ENCODE measurements around the gene CHKA. TPM values are rescaled to one million over a fixed set of nuclear protein-coding genes. Genes with fewer than 3 reads are reported as not detected.

CHKA gene
- total and polyA plus RNA-seq, 9 of the 15 experiments (the other 6 are each of a cell fraction or from before 2014, with no cell fraction given), result 3.6 to 37.0 (median 30.2) TPM

DNA sequence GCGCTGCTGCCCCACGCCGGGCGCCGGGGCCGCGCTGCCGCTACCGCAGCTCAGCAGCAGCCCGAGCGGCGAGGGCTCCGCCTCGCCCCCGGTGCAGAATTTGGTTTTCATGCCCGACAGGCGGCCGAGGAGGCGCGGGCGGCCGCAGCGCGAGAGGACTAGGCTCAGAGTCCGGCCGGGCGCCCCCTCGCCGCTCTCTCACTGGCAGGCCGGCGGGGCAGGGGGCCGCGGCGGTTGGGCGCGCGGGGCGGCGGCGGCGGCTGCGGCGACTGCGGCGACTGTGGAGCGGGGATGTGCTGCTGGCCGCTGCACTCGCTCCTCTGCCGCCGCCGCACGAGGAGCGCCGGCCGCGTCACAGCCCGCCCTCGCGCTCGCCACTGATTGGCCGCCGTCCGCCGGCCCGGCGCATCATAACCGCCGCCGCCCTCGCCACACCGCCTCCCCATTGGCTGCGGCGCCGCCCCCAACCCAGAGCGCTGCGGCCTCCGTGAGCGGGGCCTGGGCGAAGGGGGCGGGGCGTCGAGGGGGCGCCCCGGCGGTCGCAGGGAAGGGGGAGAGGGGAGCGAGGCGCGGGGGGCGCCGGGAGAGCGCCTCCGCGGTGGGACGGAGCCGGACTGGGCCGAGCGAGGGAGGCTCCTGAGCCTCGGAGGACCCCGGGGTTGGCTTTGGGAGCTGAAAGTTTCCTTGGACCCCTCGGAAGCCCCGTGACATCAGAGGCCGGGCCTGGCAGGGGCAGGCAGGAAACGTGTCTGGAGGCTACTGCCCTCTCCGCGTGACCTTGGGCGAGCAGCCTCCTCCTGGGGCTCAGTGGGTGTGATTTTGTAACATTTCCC lies at the start of gene CHKA (continued):
- TF ChIP-seq CUX1 (CRISPR knock-in tag; IDR thresholded peaks at IDR 0.05), result no peak
- TF ChIP-seq POLR2H (tag; IDR thresholded peaks at IDR 0.05; ENCODE audit: low read depth), result peak; percentile 69
- TF ChIP-seq, protein P1, sequence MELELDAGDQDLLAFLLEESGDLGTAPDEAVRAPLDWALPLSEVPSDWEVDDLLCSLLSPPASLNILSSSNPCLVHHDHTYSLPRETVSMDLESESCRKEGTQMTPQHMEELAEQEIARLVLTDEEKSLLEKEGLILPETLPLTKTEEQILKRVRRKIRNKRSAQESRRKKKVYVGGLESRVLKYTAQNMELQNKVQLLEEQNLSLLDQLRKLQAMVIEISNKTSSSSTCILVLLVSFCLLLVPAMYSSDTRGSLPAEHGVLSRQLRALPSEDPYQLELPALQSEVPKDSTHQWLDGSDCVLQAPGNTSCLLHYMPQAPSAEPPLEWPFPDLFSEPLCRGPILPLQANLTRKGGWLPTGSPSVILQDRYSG (tag; conservative IDR thresholded peaks at IDR 0.05; ENCODE audit: low read depth), result no peak
- no peak for TF ChIP-seq MAFG (tag; conservative IDR thresholded peaks at IDR 0.05)
- no peak for TF ChIP-seq ATF3 (IDR thresholded peaks at IDR 0.05)
- TF ChIP-seq ATF3 (CRISPR knock-in tag; conservative IDR thresholded peaks at IDR 0.05), result no peak
- no peak for TF ChIP-seq ZNF780A (CRISPR knock-in tag; IDR thresholded peaks at IDR 0.05)
- TF ChIP-seq, protein P2, sequence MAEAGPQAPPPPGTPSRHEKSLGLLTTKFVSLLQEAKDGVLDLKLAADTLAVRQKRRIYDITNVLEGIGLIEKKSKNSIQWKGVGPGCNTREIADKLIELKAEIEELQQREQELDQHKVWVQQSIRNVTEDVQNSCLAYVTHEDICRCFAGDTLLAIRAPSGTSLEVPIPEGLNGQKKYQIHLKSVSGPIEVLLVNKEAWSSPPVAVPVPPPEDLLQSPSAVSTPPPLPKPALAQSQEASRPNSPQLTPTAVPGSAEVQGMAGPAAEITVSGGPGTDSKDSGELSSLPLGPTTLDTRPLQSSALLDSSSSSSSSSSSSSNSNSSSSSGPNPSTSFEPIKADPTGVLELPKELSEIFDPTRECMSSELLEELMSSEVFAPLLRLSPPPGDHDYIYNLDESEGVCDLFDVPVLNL (CRISPR knock-in tag; IDR thresholded peaks at IDR 0.05; ENCODE audit: low read depth), result no peak
- TF ChIP-seq ELF2 (CRISPR knock-in tag; IDR thresholded peaks at IDR 0.05), result no peak
- no peak for TF ChIP-seq NELFE (IDR thresholded peaks at IDR 0.05; ENCODE audit: insufficient read depth, insufficient read length)
- no peak for TF ChIP-seq ZNF41 (CRISPR knock-in tag; conservative IDR thresholded peaks at IDR 0.05)
- TF ChIP-seq BRF1 (IDR thresholded peaks at IDR 0.05; ENCODE audit: borderline replicate concordance, extremely low read depth, insufficient read length), result no peak
- TF ChIP-seq, protein P3, sequence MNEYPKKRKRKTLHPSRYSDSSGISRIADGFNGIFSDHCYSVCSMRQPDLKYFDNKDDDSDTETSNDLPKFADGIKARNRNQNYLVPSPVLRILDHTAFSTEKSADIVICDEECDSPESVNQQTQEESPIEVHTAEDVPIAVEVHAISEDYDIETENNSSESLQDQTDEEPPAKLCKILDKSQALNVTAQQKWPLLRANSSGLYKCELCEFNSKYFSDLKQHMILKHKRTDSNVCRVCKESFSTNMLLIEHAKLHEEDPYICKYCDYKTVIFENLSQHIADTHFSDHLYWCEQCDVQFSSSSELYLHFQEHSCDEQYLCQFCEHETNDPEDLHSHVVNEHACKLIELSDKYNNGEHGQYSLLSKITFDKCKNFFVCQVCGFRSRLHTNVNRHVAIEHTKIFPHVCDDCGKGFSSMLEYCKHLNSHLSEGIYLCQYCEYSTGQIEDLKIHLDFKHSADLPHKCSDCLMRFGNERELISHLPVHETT (CRISPR knock-in tag; conservative IDR thresholded peaks at IDR 0.05 in 1 of 2, IDR thresholded peaks at IDR 0.05 in 1 of 2), result peak in 1 of 2 experiments; percentile 78; a peak in 2 of 4 replicates
- peak; percentile 34; the same call in 1 of the 2 replicates for TF ChIP-seq JUN (IDR thresholded peaks at IDR 0.05; ENCODE audit: borderline replicate concordance, low read depth, low read length)
- TF ChIP-seq JUN (CRISPR knock-in tag; IDR thresholded peaks at IDR 0.05; ENCODE audit: borderline replicate concordance), result peak; percentile 77; the same call in 1 of the 2 replicates
